Immature natural killer cell (primary cell): ENCODE results near the gene MVD. TPM values are rescaled to one million over a fixed set of nuclear protein-coding genes. Genes with fewer than 3 reads are reported as not detected.
A peak's percentile ranks its signal among the peaks of the same experiment; 100 is the strongest.

ENCODE experiments used
- DNase-seq, 3 donors: peaks; one replicate each; pipeline ENCODE4 v3.0.0; 2022; ENCODE audit warnings: mixed read lengths in 1 of 3
- H3K27ac Mint-ChIP-seq, 6 donors: one replicate each; pipeline ENCODE4 v1.8.0; 2020; ENCODE audit warnings: mixed read lengths in 6 of 6, mild to moderate bottlenecking in 5 of 6, inconsistent platforms in 4 of 6, moderate library complexity in 3 of 6
- H3K27me3 Mint-ChIP-seq, 3 donors: one replicate each; pipeline ENCODE4 v1.8.0; 2020 to 2021; ENCODE audit warnings: low read depth in 3 of 3, mild to moderate bottlenecking in 3 of 3, mixed read lengths in 3 of 3, moderate library complexity in 3 of 3, inconsistent platforms in 1 of 3
- H3K36me3 Mint-ChIP-seq, 3 donors: one replicate each; pipeline ENCODE4 v1.8.0; 2020; ENCODE audit warnings: mixed read lengths in 3 of 3, inconsistent platforms in 2 of 3, mild to moderate bottlenecking in 2 of 3
- H3K4me1 Mint-ChIP-seq, 2 donors: one replicate each; pipeline ENCODE4 v1.8.0; 2020; ENCODE audit warnings: inconsistent platforms in 2 of 2, mild to moderate bottlenecking in 2 of 2, mixed read lengths in 2 of 2, moderate library complexity in 1 of 2
- H3K4me3 Mint-ChIP-seq, 5 donors: one replicate each; pipeline ENCODE4 v1.8.0; 2020; ENCODE audit warnings: mild to moderate bottlenecking in 5 of 5, mixed read lengths in 5 of 5, inconsistent platforms in 3 of 5, moderate library complexity in 3 of 5
- H3K9me3 Mint-ChIP-seq, 6 donors: one replicate each; pipeline ENCODE4 v1.8.0; 2020; ENCODE audit warnings: mild to moderate bottlenecking in 6 of 6, mixed read lengths in 6 of 6, inconsistent platforms in 4 of 6, moderate library complexity in 3 of 6
- polyA plus RNA-seq, 3 donors: library from polyadenylated mRNA; unstranded; fragments of 300-500 nt; fragmentation: Illumina TruSeq; gene quantifications; one replicate each; pipeline ENCODE4 v1.2.3, GENCODE V29; 2021

The MVD gene
- polyA plus RNA-seq, 3 donors from 2014 or later = 79.4 to 96.6 (median 87.6) TPM

- Mint-ChIP-seq H3K36me3 (no peaks in the 10 kb centered on the region), H3K9me3 (peaks cover 0 to 2% (median 0%) of the 10 kb centered on the region in 6 donors), H3K27ac (peak overlapping the region in 2 of 6 donors; percentile 45 to 46), H3K4me3 (no peak overlapping the region), H3K4me1 (peaks cover 34 to 43% of the 10 kb centered on the region in 2 donors), H3K27me3 (peaks cover 3 to 9% (median 3%) of the 10 kb centered on the region in 3 donors)
- no peak for DNase-seq
These were observed 30.7 kb upstream of the MVD start for GRCh38 chr16:88693420-88694177.

GRCh38 chr16:88692861-88693260 lies 30.0 kb upstream of the MVD start:
- H3K36me3 Mint-ChIP-seq = no peaks in the 10 kb centered on the region
- peaks cover 34 to 43% of the 10 kb centered on the region in 2 donors for H3K4me1 Mint-ChIP-seq
- DNase-seq = no peak
- H3K27ac Mint-ChIP-seq = peak overlapping the region in 5 of 6 donors; percentile 13 to 81 (median 64)
- peaks cover 3 to 9% (median 3%) of the 10 kb centered on the region in 3 donors for H3K27me3 Mint-ChIP-seq
- H3K9me3 Mint-ChIP-seq = peaks cover 0 to 2% (median 0%) of the 10 kb centered on the region in 6 donors
- H3K4me3 Mint-ChIP-seq = peak overlapping the region in 2 of 5 donors; percentile 40 to 70

GRCh38 chr16:88691924-88692560 lies 29.2 kb upstream of the MVD start:
- Mint-ChIP-seq H3K27me3 (peaks cover 3 to 5% (median 3%) of the 10 kb centered on the region in 3 donors), H3K4me3 (peak overlapping the region; percentile 46 to 70 (median 48)), H3K9me3 (peaks cover 0 to 2% (median 0%) of the 10 kb centered on the region in 6 donors), H3K4me1 (peaks cover 33 to 39% of the 10 kb centered on the region in 2 donors), H3K27ac (peak overlapping the region in 5 of 6 donors; percentile 29 to 80 (median 59)), H3K36me3 (no peaks in the 10 kb centered on the region)
- peak; percentile 25 to 34 (median 26) for DNase-seq

GRCh38 chr16:88691129-88691813 lies 28.4 kb upstream of the MVD start:
- Mint-ChIP-seq H3K27me3 (peaks cover 3 to 5% (median 3%) of the 10 kb centered on the region in 3 donors), H3K4me3 (peak overlapping the region in 3 of 5 donors; percentile 28 to 70 (median 46)), H3K4me1 (peaks cover 28 to 41% of the 10 kb centered on the region in 2 donors), H3K9me3 (peaks cover 0 to 2% (median 0%) of the 10 kb centered on the region in 6 donors), H3K36me3 (no peaks in the 10 kb centered on the region), H3K27ac (peak overlapping the region in 4 of 6 donors; percentile 30 to 74 (median 63))
- no peak for DNase-seq

- Mint-ChIP-seq H3K4me1 (peaks cover 30 to 41% of the 10 kb centered on the region in 2 donors), H3K27ac (peak overlapping the region in 4 of 6 donors; percentile 12 to 74 (median 48)), H3K4me3 (peak overlapping the region in 2 of 5 donors; percentile 28 to 33), H3K36me3 (no peaks in the 10 kb centered on the region), H3K9me3 (peaks cover 0 to 2% (median 0%) of the 10 kb centered on the region in 6 donors), H3K27me3 (peaks cover 3 to 5% (median 3%) of the 10 kb centered on the region in 3 donors)
- DNase-seq = no peak
These were observed 27.6 kb upstream of the MVD start for GRCh38 chr16:88690341-88691128.

GRCh38 chr16:88688013-88688778 lies 25.3 kb upstream of the MVD start:
- Mint-ChIP-seq H3K9me3 (peaks cover 0 to 2% (median 0%) of the 10 kb centered on the region in 6 donors), H3K36me3 (no peaks in the 10 kb centered on the region), H3K27ac (no peak overlapping the region), H3K4me3 (peak overlapping the region in 1 of 5 donors; percentile 30), H3K27me3 (peaks cover 0 to 3% (median 1%) of the 10 kb centered on the region in 3 donors), H3K4me1 (peaks cover 41 to 52% of the 10 kb centered on the region in 2 donors)
- DNase-seq = no peak

- Mint-ChIP-seq H3K4me3 (peak overlapping the region in 2 of 5 donors; percentile 10 to 27), H3K36me3 (no peaks in the 10 kb centered on the region), H3K27me3 (peaks cover 0 to 3% (median 1%) of the 10 kb centered on the region in 3 donors), H3K9me3 (peaks cover 0 to 2% (median 0%) of the 10 kb centered on the region in 6 donors), H3K4me1 (peaks cover 38 to 49% of the 10 kb centered on the region in 2 donors), H3K27ac (no peak overlapping the region)
- no peak for DNase-seq
These were observed 24.8 kb upstream of the MVD start for GRCh38 chr16:88687676-88688012.

- H3K36me3 Mint-ChIP-seq = no peaks in the 10 kb centered on the region
- peaks cover 0 to 2% (median 0%) of the 10 kb centered on the region in 6 donors for H3K9me3 Mint-ChIP-seq
- DNase-seq = no peak
- no peak overlapping the region for H3K27ac Mint-ChIP-seq
- peaks cover 3 to 7% (median 3%) of the 10 kb centered on the region in 3 donors for H3K27me3 Mint-ChIP-seq
- H3K4me1 Mint-ChIP-seq = peaks cover 38 to 48% of the 10 kb centered on the region in 2 donors
- peak overlapping the region in 4 of 5 donors; percentile 10 to 40 (median 22) for H3K4me3 Mint-ChIP-seq
These were observed 24.3 kb upstream of the MVD start for GRCh38 chr16:88687254-88687576.

- H3K4me1 Mint-ChIP-seq = peaks cover 38 to 48% of the 10 kb centered on the region in 2 donors
These were observed 23.8 kb upstream of the MVD start, which contains the start of gene SNAI3 for GRCh38 chr16:88686439-88687253. SNAI3 (minus strand) TSS chr16:88686507; CDS start chr16:88686406, 101 bp downstream.

GRCh38 chr16:88686062-88686438 lies 23.2 kb upstream of the MVD start:
- Mint-ChIP-seq H3K27me3 (peaks cover 3 to 7% (median 4%) of the 10 kb centered on the region in 3 donors), H3K27ac (peak overlapping the region in 3 of 6 donors; percentile 42 to 58 (median 53)), H3K4me1 (peaks cover 40 to 50% of the 10 kb centered on the region in 2 donors), H3K9me3 (peaks cover 0 to 2% (median 0%) of the 10 kb centered on the region in 6 donors), H3K36me3 (no peaks in the 10 kb centered on the region), H3K4me3 (peak overlapping the region; percentile 74 to 85 (median 78))
- no peak for DNase-seq

More at GRCh38 chr16:88686439-88687253, 23.8 kb upstream of the MVD start, which contains the start of gene SNAI3:
- Mint-ChIP-seq H3K36me3 (no peaks in the 10 kb centered on the region), H3K27me3 (peaks cover 3 to 7% (median 4%) of the 10 kb centered on the region in 3 donors), H3K27ac (peak within 1 kb of the TSS; percentile 46 to 77 (median 74)), H3K9me3 (peaks cover 0 to 2% (median 0%) of the 10 kb centered on the region in 6 donors), H3K4me3 (peak within 1 kb of the TSS; percentile 74 to 85 (median 78))
- DNase-seq = peak; percentile 83 to 85 (median 85)

- Mint-ChIP-seq H3K27me3 (peaks cover 3 to 7% (median 4%) of the 10 kb centered on the region in 3 donors), H3K4me3 (peak overlapping the region; percentile 74 to 85 (median 78)), H3K36me3 (no peaks in the 10 kb centered on the region), H3K9me3 (no peaks in the 10 kb centered on the region), H3K4me1 (peaks cover 37 to 47% of the 10 kb centered on the region in 2 donors), H3K27ac (peak overlapping the region; percentile 46 to 77 (median 74))
- peak; percentile 43 to 56 (median 46) for DNase-seq
These were observed 22.5 kb upstream of the MVD start for GRCh38 chr16:88685156-88686061.
